Measurements from ENCODE around the gene RBM41.

RBM41 gene

GRCh38 chrX:107014936-107015335 is 103.7 kb downstream of the RBM41 start:
- no peak for TF ChIP-seq IKZF3 (tag by site-specific recombination; IDR thresholded peaks at IDR 0.05)
- no peak for TF ChIP-seq ELK4 (IDR thresholded peaks at IDR 0.05; ENCODE audit: borderline replicate concordance, low read depth, low read length)
- TF ChIP-seq TSHZ1 (tag by site-specific recombination; IDR thresholded peaks at IDR 0.05; ENCODE audit: borderline replicate concordance), result no peak
- TF ChIP-seq ZNF169 (tag by site-specific recombination; IDR thresholded peaks at IDR 0.05), result no peak
- TF ChIP-seq, protein P1, sequence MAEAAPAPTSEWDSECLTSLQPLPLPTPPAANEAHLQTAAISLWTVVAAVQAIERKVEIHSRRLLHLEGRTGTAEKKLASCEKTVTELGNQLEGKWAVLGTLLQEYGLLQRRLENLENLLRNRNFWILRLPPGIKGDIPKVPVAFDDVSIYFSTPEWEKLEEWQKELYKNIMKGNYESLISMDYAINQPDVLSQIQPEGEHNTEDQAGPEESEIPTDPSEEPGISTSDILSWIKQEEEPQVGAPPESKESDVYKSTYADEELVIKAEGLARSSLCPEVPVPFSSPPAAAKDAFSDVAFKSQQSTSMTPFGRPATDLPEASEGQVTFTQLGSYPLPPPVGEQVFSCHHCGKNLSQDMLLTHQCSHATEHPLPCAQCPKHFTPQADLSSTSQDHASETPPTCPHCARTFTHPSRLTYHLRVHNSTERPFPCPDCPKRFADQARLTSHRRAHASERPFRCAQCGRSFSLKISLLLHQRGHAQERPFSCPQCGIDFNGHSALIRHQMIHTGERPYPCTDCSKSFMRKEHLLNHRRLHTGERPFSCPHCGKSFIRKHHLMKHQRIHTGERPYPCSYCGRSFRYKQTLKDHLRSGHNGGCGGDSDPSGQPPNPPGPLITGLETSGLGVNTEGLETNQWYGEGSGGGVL (tag by site-specific recombination; IDR thresholded peaks at IDR 0.05), result no peak
- TF ChIP-seq ZNF426 (tag by site-specific recombination; IDR thresholded peaks at IDR 0.05), result no peak
- no peaks in the 10 kb centered on the region for H3K9me3 ChIP-seq (ENCODE audit: control insufficient read depth, insufficient read depth, low read depth, low read length)
- ChIA-PET POLR2A (no interaction called here), CTCF (interaction anchor here (0.6 to 2.2 kb wide), 4 partner anchors 10 to 879 kb away, joined by 3 to 8 read pairs (median 4); no protein-coding TSS in a partner anchor)
- no peak overlapping the region for H3K27ac ChIP-seq (ENCODE audit: extremely low read depth, low read depth, low read length)
- no peaks in the 10 kb centered on the region for H3K36me3 ChIP-seq (ENCODE audit: control insufficient read depth in 2 of 2, insufficient read depth in 1 of 2, low read length in 2 of 2)
- H3K4me3 ChIP-seq (ENCODE audit: low read depth, low read length), result no peak overlapping the region
- H3K4me1 ChIP-seq (ENCODE audit: control insufficient read depth, insufficient read depth, low read length), result no peaks in the 10 kb centered on the region

Data from HEK293 (cell line).